ENCODE data around the gene CCDC197.

CCDC197 gene

GRCh38 chr14:94016446-94016976 is 19.4 kb downstream of the CCDC197 start:
- H3K4me1 Mint-ChIP-seq: no peaks in the 10 kb centered on the region
- no peak overlapping the region for H3K4me3 Mint-ChIP-seq
- no peaks in the 10 kb centered on the region for H3K36me3 Mint-ChIP-seq
- no peaks in the 10 kb centered on the region for H3K9me3 Mint-ChIP-seq
- H3K27ac Mint-ChIP-seq: no peak overlapping the region
- no peak for ATAC-seq
- H3K27me3 Mint-ChIP-seq: peaks cover 60% of the 10 kb centered on the region

GRCh38 chr14:94018308-94018707 is 21.2 kb downstream of the CCDC197 start:
- no peak for ATAC-seq
- H3K4me3 Mint-ChIP-seq: no peak overlapping the region
- H3K36me3 Mint-ChIP-seq: no peaks in the 10 kb centered on the region
- no peak overlapping the region for H3K27ac Mint-ChIP-seq
- H3K27me3 Mint-ChIP-seq: peaks cover 58% of the 10 kb centered on the region
- H3K9me3 Mint-ChIP-seq: no peaks in the 10 kb centered on the region
- H3K4me1 Mint-ChIP-seq: no peaks in the 10 kb centered on the region

GRCh38 chr14:94019329-94019728 is 22.2 kb downstream of the CCDC197 start:
- Mint-ChIP-seq H3K27ac (no peak overlapping the region), H3K9me3 (no peaks in the 10 kb centered on the region), H3K4me3 (no peak overlapping the region), H3K4me1 (no peaks in the 10 kb centered on the region), H3K27me3 (peaks cover 61% of the 10 kb centered on the region), H3K36me3 (no peaks in the 10 kb centered on the region)
- ATAC-seq: no peak

GRCh38 chr14:94020267-94020666 is 23.2 kb downstream of the CCDC197 start:
- H3K27me3 Mint-ChIP-seq: peaks cover 59% of the 10 kb centered on the region
- no peaks in the 10 kb centered on the region for H3K4me1 Mint-ChIP-seq
- no peaks in the 10 kb centered on the region for H3K9me3 Mint-ChIP-seq
- H3K36me3 Mint-ChIP-seq: no peaks in the 10 kb centered on the region
- no peak overlapping the region for H3K27ac Mint-ChIP-seq
- ATAC-seq: no peak
- H3K4me3 Mint-ChIP-seq: no peak overlapping the region

GRCh38 chr14:94021001-94021400 is 23.9 kb downstream of the CCDC197 start:
- Mint-ChIP-seq H3K27ac (no peak overlapping the region), H3K4me1 (peaks cover 3% of the 10 kb centered on the region), H3K9me3 (no peaks in the 10 kb centered on the region), H3K4me3 (no peak overlapping the region), H3K27me3 (peaks cover 59% of the 10 kb centered on the region), H3K36me3 (no peaks in the 10 kb centered on the region)
- no peak for ATAC-seq

GRCh38 chr14:94021416-94022157 is 24.5 kb downstream of the CCDC197 start:
- Mint-ChIP-seq H3K36me3 (no peaks in the 10 kb centered on the region), H3K27ac (no peak overlapping the region), H3K4me1 (peaks cover 6% of the 10 kb centered on the region), H3K9me3 (no peaks in the 10 kb centered on the region), H3K4me3 (no peak overlapping the region), H3K27me3 (peaks cover 54% of the 10 kb centered on the region)
- no peak for ATAC-seq

- Mint-ChIP-seq H3K4me3 (no peak overlapping the region), H3K4me1 (peaks cover 6% of the 10 kb centered on the region), H3K27ac (no peak overlapping the region), H3K27me3 (peaks cover 50% of the 10 kb centered on the region), H3K9me3 (no peaks in the 10 kb centered on the region), H3K36me3 (no peaks in the 10 kb centered on the region)
- no peak for ATAC-seq
Measured at GRCh38 chr14:94022532-94023411, 25.7 kb downstream of the CCDC197 start.

GRCh38 chr14:94024549-94024948 is 27.4 kb downstream of the CCDC197 start:
- Mint-ChIP-seq H3K27ac (no peak overlapping the region), H3K27me3 (peaks cover 50% of the 10 kb centered on the region), H3K9me3 (no peaks in the 10 kb centered on the region), H3K36me3 (no peaks in the 10 kb centered on the region), H3K4me3 (no peak overlapping the region), H3K4me1 (peaks cover 11% of the 10 kb centered on the region)
- ATAC-seq: no peak

- Mint-ChIP-seq H3K9me3 (no peaks in the 10 kb centered on the region), H3K4me3 (peak overlapping the region; percentile 74), H3K27ac (no peak overlapping the region), H3K27me3 (peaks cover 39% of the 10 kb centered on the region), H3K4me1 (peaks cover 11% of the 10 kb centered on the region), H3K36me3 (no peaks in the 10 kb centered on the region)
- ATAC-seq: no peak
Measured at GRCh38 chr14:94025720-94026119, 28.6 kb downstream of the CCDC197 start.

- H3K27me3 Mint-ChIP-seq: peaks cover 33% of the 10 kb centered on the region
- no peaks in the 10 kb centered on the region for H3K36me3 Mint-ChIP-seq
- H3K9me3 Mint-ChIP-seq: no peaks in the 10 kb centered on the region
- peak; percentile 98 for ATAC-seq
- no peak within 1 kb of the TSS for H3K27ac Mint-ChIP-seq
- H3K4me1 Mint-ChIP-seq: peaks cover 11% of the 10 kb centered on the region
- H3K4me3 Mint-ChIP-seq: peak within 1 kb of the TSS; percentile 74
Measured at GRCh38 chr14:94026173-94026888, 29.2 kb downstream of the CCDC197 start, which contains the start of gene OTUB2. Gene OTUB2 (plus strand): TSS chr14:94026340. CDS start chr14:94026538, 198 bp downstream.

GRCh38 chr14:94026889-94027469 is 29.9 kb downstream of the CCDC197 start:
- H3K27me3 Mint-ChIP-seq: peaks cover 31% of the 10 kb centered on the region
- no peaks in the 10 kb centered on the region for H3K36me3 Mint-ChIP-seq
- no peak for ATAC-seq
- H3K9me3 Mint-ChIP-seq: no peaks in the 10 kb centered on the region
- no peak overlapping the region for H3K27ac Mint-ChIP-seq
- peak overlapping the region; percentile 47 for H3K4me3 Mint-ChIP-seq
- H3K4me1 Mint-ChIP-seq: peaks cover 11% of the 10 kb centered on the region

- Mint-ChIP-seq H3K36me3 (no peaks in the 10 kb centered on the region), H3K4me3 (no peak overlapping the region), H3K27me3 (peaks cover 23% of the 10 kb centered on the region), H3K4me1 (peaks cover 11% of the 10 kb centered on the region), H3K27ac (no peak overlapping the region), H3K9me3 (no peaks in the 10 kb centered on the region)
- no peak for ATAC-seq
Measured at GRCh38 chr14:94027566-94028449, 30.7 kb downstream of the CCDC197 start.

- peaks cover 11% of the 10 kb centered on the region for H3K4me1 Mint-ChIP-seq
- peaks cover 16% of the 10 kb centered on the region for H3K27me3 Mint-ChIP-seq
- no peak overlapping the region for H3K4me3 Mint-ChIP-seq
- no peaks in the 10 kb centered on the region for H3K9me3 Mint-ChIP-seq
- no peak overlapping the region for H3K27ac Mint-ChIP-seq
- H3K36me3 Mint-ChIP-seq: no peaks in the 10 kb centered on the region
- ATAC-seq: peak; percentile 3
Measured at GRCh38 chr14:94028450-94028826, 31.3 kb downstream of the CCDC197 start.

- Mint-ChIP-seq H3K9me3 (no peaks in the 10 kb centered on the region), H3K4me3 (no peak overlapping the region), H3K36me3 (no peaks in the 10 kb centered on the region), H3K4me1 (peaks cover 11% of the 10 kb centered on the region), H3K27ac (no peak overlapping the region), H3K27me3 (peaks cover 8% of the 10 kb centered on the region)
- no peak for ATAC-seq
Measured at GRCh38 chr14:94029265-94029664, 32.2 kb downstream of the CCDC197 start.

Data from stimulated activated memory B cell treated with anti-CD40 and anti-IgM and Interleukin-4, amounts not matched to agents 10 μg/mL and 1 μg/mL and 100 μg/mL, for 72 hours (primary cell).